ENCODE measurements around the gene RXRA.

RXRA gene

GRCh38 chr9:134454476-134454857 lies 128.2 kb downstream of the RXRA start:
- CTCF ChIA-PET, result interaction anchor here (1.3 to 2.7 kb wide), 3 partner anchors 11 to 243 kb away, joined by 3 to 12 read pairs (median 7); no protein-coding TSS in a partner anchor

DNA sequence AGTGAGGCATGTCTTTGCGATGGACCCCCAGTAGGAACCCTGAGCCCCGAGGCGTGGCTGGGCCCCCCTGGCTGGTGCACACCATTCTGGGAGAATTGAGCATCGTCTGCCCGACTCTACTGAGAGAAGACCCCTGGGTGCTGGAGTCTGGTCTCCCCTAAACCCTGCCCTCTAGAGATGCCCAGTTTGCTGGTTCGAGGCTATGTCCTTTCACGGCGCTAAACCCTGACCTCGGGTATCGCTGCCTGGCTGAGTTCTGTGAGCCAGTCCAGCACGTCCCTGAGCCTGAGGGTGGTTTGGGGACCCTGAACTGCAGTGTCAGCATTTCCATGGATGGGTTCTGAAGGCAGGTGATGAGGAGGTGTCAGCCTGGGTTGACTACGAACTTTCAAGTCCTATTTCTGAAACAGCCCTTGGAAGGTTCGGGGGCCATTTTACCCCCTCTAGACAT lies 128.8 kb downstream of the RXRA start:
- no peaks in the 10 kb centered on the region for H3K36me3 ChIP-seq (ENCODE audit: control insufficient read depth in 2 of 2, insufficient read depth in 1 of 2, low read length in 2 of 2)
- H3K27ac ChIP-seq (ENCODE audit: extremely low read depth, low read depth, low read length), result no peak overlapping the region
- no peaks in the 10 kb centered on the region for H3K9me3 ChIP-seq (ENCODE audit: control insufficient read depth, insufficient read depth, low read depth, low read length)
- H3K4me1 ChIP-seq (ENCODE audit: control insufficient read depth, insufficient read depth, low read length), result no peaks in the 10 kb centered on the region
- TF ChIP-seq SETDB1 (IDR thresholded peaks at IDR 0.05; ENCODE audit: insufficient read length, low read length), result no peak
- no peak for TF ChIP-seq ZNF148 (tag by site-specific recombination; IDR thresholded peaks at IDR 0.05; ENCODE audit: borderline replicate concordance)
- TF ChIP-seq ZNF530 (tag by site-specific recombination; IDR thresholded peaks at IDR 0.05; ENCODE audit: low read depth), result no peak
- TF ChIP-seq ZNF600 (tag by site-specific recombination; IDR thresholded peaks at IDR 0.05), result no peak
- TF ChIP-seq KLF7 (tag by site-specific recombination; IDR thresholded peaks at IDR 0.05; ENCODE audit: borderline replicate concordance), result no peak
- ChIA-PET POLR2A (no interaction called here), CTCF (interaction anchor here (2.7 kb wide), 1 partner anchor 12 kb away, joined by 12 read pairs; no protein-coding TSS in a partner anchor)
- H3K4me3 ChIP-seq (ENCODE audit: low read depth, low read length), result no peak overlapping the region

More at GRCh38 chr9:134454476-134454857, 128.2 kb downstream of the RXRA start:
- Histone ChIP-seq H3K27ac (ENCODE audit: extremely low read depth, low read depth, low read length) (no peak overlapping the region), H3K9me3 (ENCODE audit: control insufficient read depth, insufficient read depth, low read depth, low read length) (no peaks in the 10 kb centered on the region), H3K36me3 (ENCODE audit: control insufficient read depth in 2 of 2, insufficient read depth in 1 of 2, low read length in 2 of 2) (no peaks in the 10 kb centered on the region), H3K4me3 (ENCODE audit: low read depth, low read length) (no peak overlapping the region), H3K4me1 (ENCODE audit: control insufficient read depth, insufficient read depth, low read length) (no peaks in the 10 kb centered on the region)
- POLR2A ChIA-PET, result no interaction called here
- TF ChIP-seq ZXDB (tag by site-specific recombination; IDR thresholded peaks at IDR 0.05), result no peak

DNA sequence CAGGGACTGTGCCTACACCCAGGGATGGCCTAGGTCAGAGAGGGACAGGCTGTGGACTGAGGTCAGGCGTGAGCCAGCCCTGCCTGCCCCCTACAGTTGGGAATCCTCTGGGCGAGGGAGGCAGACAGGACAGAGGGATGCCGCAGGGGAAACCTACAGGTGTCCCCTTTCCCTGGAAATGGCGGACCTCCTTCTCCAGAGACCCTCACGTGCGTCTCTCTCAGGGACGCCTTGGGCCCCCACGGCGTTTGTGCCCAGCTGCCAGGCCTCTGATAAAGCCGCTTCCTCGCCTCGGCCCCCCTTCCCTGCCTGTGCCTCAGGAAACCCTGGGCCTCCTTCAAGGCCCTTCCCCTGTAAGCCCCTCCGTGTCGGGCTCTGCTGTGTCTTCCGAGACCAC lies 129.3 kb downstream of the RXRA start:
- no peak overlapping the region for H3K27ac ChIP-seq (ENCODE audit: extremely low read depth, low read depth, low read length)
- H3K9me3 ChIP-seq (ENCODE audit: control insufficient read depth, insufficient read depth, low read depth, low read length), result no peaks in the 10 kb centered on the region
- ChIA-PET CTCF (no interaction called here), POLR2A (interaction anchor here (1.2 kb wide), 1 partner anchor 252 kb away, joined by 3 read pairs; no protein-coding TSS in a partner anchor)
- no peak overlapping the region for H3K4me3 ChIP-seq (ENCODE audit: low read depth, low read length)
- no peaks in the 10 kb centered on the region for H3K36me3 ChIP-seq (ENCODE audit: control insufficient read depth in 2 of 2, insufficient read depth in 1 of 2, low read length in 2 of 2)
- H3K4me1 ChIP-seq (ENCODE audit: control insufficient read depth, insufficient read depth, low read length), result no peaks in the 10 kb centered on the region
- TF ChIP-seq ZNF157 (tag by site-specific recombination; IDR thresholded peaks at IDR 0.05), result no peak
- TF ChIP-seq, protein P1, sequence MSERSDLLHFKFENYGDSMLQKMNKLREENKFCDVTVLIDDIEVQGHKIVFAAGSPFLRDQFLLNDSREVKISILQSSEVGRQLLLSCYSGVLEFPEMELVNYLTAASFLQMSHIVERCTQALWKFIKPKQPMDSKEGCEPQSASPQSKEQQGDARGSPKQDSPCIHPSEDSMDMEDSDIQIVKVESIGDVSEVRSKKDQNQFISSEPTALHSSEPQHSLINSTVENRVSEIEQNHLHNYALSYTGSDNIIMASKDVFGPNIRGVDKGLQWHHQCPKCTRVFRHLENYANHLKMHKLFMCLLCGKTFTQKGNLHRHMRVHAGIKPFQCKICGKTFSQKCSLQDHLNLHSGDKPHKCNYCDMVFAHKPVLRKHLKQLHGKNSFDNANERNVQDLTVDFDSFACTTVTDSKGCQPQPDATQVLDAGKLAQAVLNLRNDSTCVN (tag by site-specific recombination; optimal IDR thresholded peaks at IDR 0.05), result no peak
- TF ChIP-seq ZBTB44 (tag by site-specific recombination; IDR thresholded peaks at IDR 0.05), result no peak
- TF ChIP-seq, protein P2, sequence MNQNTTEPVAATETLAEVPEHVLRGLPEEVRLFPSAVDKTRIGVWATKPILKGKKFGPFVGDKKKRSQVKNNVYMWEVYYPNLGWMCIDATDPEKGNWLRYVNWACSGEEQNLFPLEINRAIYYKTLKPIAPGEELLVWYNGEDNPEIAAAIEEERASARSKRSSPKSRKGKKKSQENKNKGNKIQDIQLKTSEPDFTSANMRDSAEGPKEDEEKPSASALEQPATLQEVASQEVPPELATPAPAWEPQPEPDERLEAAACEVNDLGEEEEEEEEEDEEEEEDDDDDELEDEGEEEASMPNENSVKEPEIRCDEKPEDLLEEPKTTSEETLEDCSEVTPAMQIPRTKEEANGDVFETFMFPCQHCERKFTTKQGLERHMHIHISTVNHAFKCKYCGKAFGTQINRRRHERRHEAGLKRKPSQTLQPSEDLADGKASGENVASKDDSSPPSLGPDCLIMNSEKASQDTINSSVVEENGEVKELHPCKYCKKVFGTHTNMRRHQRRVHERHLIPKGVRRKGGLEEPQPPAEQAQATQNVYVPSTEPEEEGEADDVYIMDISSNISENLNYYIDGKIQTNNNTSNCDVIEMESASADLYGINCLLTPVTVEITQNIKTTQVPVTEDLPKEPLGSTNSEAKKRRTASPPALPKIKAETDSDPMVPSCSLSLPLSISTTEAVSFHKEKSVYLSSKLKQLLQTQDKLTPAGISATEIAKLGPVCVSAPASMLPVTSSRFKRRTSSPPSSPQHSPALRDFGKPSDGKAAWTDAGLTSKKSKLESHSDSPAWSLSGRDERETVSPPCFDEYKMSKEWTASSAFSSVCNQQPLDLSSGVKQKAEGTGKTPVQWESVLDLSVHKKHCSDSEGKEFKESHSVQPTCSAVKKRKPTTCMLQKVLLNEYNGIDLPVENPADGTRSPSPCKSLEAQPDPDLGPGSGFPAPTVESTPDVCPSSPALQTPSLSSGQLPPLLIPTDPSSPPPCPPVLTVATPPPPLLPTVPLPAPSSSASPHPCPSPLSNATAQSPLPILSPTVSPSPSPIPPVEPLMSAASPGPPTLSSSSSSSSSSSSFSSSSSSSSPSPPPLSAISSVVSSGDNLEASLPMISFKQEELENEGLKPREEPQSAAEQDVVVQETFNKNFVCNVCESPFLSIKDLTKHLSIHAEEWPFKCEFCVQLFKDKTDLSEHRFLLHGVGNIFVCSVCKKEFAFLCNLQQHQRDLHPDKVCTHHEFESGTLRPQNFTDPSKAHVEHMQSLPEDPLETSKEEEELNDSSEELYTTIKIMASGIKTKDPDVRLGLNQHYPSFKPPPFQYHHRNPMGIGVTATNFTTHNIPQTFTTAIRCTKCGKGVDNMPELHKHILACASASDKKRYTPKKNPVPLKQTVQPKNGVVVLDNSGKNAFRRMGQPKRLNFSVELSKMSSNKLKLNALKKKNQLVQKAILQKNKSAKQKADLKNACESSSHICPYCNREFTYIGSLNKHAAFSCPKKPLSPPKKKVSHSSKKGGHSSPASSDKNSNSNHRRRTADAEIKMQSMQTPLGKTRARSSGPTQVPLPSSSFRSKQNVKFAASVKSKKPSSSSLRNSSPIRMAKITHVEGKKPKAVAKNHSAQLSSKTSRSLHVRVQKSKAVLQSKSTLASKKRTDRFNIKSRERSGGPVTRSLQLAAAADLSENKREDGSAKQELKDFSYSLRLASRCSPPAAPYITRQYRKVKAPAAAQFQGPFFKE (tag by site-specific recombination; IDR thresholded peaks at IDR 0.05; ENCODE audit: borderline replicate concordance), result no peak
- no peak for TF ChIP-seq ZBTB7A (tag by site-specific recombination; IDR thresholded peaks at IDR 0.05; ENCODE audit: low read depth)
- TF ChIP-seq GLI4 (tag by site-specific recombination; IDR thresholded peaks at IDR 0.05), result no peak
- TF ChIP-seq ZNF585B (tag by site-specific recombination; IDR thresholded peaks at IDR 0.05), result no peak
- TF ChIP-seq ZNF792 (tag by site-specific recombination; IDR thresholded peaks at IDR 0.05), result no peak

All from HEK293 (cell line).